ENCODE measurements around the gene ACBD4. TPM values are rescaled to one million over a fixed set of nuclear protein-coding genes. Genes with fewer than 3 reads are reported as not detected.

Gene ACBD4
- total RNA-seq, 1 donor from 2014 or later = 14.7 TPM

DNA sequence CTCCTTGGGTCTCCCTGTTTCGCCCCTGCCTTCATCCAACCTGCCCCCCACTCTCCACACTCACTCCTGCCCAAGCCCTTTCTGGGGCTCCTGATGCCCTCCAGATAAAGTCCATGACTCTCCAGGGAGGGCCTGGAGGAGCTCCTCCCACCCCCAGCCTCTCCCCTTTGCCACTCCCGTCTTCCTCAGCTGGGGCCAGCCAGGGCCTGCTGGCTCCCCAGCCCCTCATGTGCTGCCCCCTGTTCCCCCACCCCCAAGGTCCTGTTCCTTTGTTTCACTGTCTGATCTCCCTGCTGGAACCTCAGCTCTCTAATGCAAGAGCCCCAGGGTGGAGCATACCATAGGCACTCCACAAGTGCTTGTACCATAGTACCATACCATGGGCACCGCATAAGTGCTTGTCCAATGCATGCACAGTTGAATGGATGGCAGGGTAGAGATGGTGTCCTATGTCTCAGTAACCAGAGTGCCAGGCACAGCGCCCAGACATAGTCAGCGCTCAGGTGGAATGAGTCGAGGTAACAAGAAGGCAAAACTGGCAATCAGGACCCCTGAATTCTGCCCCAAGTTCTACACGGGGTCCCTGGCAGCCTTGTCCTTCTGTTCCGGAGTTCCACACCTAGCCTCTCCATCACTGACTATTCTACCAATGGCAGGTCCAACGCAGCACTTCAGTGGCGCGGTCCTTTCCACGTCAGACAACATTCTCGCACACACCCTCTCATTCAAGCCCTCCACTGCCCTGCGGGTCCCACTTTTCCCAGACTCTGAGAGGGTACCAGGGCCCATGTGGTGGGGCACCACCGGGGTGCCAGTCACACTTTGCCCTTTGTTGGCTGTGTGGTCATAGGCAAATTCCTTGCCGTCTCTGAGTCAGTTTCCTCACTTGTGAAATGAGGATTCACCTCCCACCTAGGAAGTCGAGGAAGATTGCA lies 4.5 kb upstream of the ACBD4 start:
- Mint-ChIP-seq H3K4me3 (peak overlapping the region; percentile 89), H3K36me3 (ENCODE audit: low read depth) (no peaks in the 10 kb centered on the region), H3K27me3 (peaks cover 13% of the 10 kb centered on the region), H3K9me3 (no peaks in the 10 kb centered on the region), H3K4me1 (peaks cover 4% of the 10 kb centered on the region), H3K27ac (no peak overlapping the region)
- intact Hi-C loops (cut with micrococcal nuclease) = no loop called here
- no peak for DNase-seq

DNA sequence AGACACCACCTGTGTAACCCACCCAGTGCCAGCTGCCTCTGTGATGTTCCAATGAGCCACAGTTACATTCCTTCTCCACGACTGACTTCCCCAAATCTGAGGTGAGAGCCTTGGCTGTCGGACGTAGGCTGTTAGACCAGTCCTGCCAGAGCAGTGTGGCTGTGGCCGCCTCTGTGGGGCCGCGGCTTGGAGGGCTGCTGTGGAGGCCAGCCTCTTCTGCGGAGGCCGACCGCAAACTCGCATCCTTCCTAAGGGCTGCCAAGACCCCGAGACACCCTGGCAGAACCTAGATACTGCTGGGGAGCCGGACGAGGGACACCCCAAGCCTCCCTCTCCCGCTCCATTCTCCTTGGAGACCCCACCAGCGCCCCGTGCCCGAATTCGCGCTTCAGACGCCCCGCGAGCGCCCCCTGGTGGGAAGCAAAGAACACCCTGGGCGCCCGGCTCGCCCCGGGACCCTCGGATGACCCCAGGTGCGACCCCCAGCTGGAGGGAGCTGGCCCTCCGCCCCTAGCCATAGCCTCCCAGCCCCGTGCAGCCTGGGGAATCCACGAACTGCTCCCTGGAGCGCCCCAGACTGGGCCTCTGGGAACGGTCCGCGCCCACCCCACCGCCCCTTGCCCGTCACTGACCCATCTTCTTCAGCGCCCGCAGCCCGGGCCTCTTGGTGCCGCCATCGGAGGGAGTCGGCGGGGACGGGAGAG lies 3.7 kb upstream of the ACBD4 start:
- peak; percentile 88 for DNase-seq
- Mint-ChIP-seq H3K4me1 (peaks cover 8% of the 10 kb centered on the region), H3K36me3 (ENCODE audit: low read depth) (no peaks in the 10 kb centered on the region), H3K4me3 (peak overlapping the region; percentile 89), H3K27ac (no peak overlapping the region), H3K9me3 (no peaks in the 10 kb centered on the region), H3K27me3 (peaks cover 13% of the 10 kb centered on the region)
- intact Hi-C loops (cut with micrococcal nuclease) = loop anchor here (1.0 to 2.0 kb wide), 2 partner anchors 112 to 353 kb away; no protein-coding TSS in a partner anchor

DNA sequence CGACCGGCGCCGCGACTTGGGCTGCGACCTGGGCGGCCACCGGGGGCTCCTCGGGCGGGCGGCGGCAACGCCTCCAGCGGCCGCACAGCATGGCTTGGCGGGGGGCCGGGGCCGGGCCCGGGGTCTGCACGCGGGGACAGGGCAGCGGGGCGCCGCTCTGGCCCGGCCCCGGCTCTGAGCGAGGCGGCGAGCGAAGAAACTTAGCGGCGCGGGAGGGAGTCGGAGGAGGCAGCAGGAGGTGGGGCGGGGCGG lies 3.2 kb upstream of the ACBD4 start, which contains the start of gene PLCD3:
PLCD3 (minus strand) TSS at position 196 of the 252 bp plus-strand sequence; CDS start at position 91, 105 bp downstream.
- Mint-ChIP-seq H3K27me3 (peaks cover 13% of the 10 kb centered on the region), H3K27ac (peak within 1 kb of the TSS; percentile 83), H3K36me3 (ENCODE audit: low read depth) (no peaks in the 10 kb centered on the region), H3K9me3 (no peaks in the 10 kb centered on the region), H3K4me1 (peaks cover 8% of the 10 kb centered on the region), H3K4me3 (peak within 1 kb of the TSS; percentile 89)
- no peak for DNase-seq
- intact Hi-C loops (cut with micrococcal nuclease) = loop anchor here (1.0 to 2.0 kb wide), 2 partner anchors 113 to 353 kb away; no protein-coding TSS in a partner anchor

DNA sequence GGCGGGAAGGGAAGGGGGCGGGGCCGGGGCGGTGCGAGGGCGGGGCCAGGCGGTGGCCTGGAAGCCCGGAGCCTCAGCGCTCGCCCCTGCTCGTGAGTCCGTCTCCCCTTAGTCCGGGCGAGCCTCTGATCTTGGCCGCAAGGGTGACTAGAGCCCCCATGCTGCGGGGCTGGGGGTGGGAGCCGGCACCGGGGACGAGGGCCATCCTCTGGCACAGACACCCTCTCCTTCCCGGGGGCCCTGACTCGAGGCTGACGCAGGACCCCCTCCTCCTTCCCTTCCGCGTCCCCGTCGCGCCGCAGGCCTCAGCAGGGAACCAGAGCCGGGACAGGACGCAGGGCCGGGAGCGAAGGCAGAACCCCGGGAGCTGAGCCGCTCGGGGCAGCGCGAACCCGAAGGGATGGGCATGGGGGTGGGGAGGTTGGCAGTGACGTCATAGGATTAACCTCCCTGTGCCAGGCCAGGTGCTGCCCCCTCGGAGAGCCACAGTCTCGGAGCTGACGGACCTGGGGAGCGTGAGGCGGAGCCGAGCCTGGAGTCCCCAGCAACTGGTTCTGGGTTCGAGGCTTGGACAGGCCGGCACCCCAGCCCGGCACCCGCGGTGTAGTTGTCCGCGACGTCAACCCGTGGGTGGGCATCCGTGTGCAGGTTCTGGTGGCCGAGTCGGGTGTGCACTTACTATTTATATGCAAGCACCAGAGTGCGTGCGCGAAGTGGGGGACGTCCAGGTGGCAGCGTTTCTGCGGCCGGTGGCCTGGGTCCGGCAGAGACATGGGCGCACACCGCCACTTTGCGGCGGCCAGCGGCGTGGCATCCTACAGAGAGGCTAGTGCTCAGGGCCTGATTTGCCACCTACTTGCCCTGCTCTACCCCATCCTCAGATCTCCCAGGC lies 2.7 kb upstream of the ACBD4 start:
- DNase-seq = peak; percentile 89
- H3K27ac Mint-ChIP-seq = peak overlapping the region; percentile 83
- H3K4me3 Mint-ChIP-seq = peak overlapping the region; percentile 89
- H3K27me3 Mint-ChIP-seq = peaks cover 13% of the 10 kb centered on the region
- intact Hi-C loops (cut with micrococcal nuclease) = loop anchor here (1.0 to 2.0 kb wide), 2 partner anchors 114 to 354 kb away; no protein-coding TSS in a partner anchor
- H3K9me3 Mint-ChIP-seq = no peaks in the 10 kb centered on the region
- H3K36me3 Mint-ChIP-seq (ENCODE audit: low read depth) = peaks cover 1% of the 10 kb centered on the region
- peaks cover 8% of the 10 kb centered on the region for H3K4me1 Mint-ChIP-seq

DNA sequence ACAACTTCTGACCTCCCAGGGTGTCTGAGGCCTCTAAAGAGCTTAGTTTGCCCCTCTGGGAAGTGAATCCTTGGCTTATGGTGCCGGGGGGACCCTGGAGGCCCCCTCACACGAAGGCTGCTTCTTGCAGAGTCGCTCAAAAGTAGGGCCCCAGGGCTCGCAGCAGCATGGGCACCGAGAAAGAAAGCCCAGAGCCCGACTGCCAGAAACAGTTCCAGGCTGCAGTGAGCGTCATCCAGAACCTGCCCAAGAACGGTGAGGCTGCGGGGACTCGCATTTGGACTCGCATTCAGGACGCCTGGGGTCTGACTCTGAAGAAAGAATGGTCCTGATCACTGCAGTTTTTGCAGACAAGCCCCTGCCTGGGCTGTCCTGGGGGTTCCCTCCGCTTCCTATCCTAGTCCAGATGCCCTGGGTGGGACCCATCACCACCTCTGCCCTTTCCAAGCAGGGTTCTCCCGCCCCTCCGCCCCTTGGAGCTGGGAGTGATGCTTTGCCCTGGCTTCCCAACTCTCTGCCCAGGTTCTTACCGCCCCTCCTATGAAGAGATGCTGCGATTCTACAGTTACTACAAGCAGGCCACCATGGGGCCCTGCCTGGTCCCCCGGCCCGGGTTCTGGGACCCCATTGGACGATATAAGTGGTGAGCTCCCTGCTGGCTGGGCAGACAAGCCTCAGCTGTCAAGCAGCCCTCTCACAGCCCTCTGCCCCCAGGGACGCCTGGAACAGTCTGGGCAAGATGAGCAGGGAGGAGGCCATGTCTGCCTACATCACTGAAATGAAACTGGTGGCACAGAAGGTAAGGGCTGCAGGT lies 698 bp downstream of the ACBD4 start:
- Mint-ChIP-seq H3K9me3 (no peaks in the 10 kb centered on the region), H3K27me3 (peaks cover 3% of the 10 kb centered on the region), H3K4me1 (peaks cover 9% of the 10 kb centered on the region), H3K4me3 (peak overlapping the region; percentile 88), H3K36me3 (ENCODE audit: low read depth) (peaks cover 8% of the 10 kb centered on the region), H3K27ac (peak overlapping the region; percentile 81)
- DNase-seq = no peak
- intact Hi-C loops (cut with micrococcal nuclease) = loop anchor here (1.0 to 2.0 kb wide), 5 partner anchors 12 to 75 kb away; partner anchors contain the start of genes HEXIM1, HEXIM2 and NMT1

DNA sequence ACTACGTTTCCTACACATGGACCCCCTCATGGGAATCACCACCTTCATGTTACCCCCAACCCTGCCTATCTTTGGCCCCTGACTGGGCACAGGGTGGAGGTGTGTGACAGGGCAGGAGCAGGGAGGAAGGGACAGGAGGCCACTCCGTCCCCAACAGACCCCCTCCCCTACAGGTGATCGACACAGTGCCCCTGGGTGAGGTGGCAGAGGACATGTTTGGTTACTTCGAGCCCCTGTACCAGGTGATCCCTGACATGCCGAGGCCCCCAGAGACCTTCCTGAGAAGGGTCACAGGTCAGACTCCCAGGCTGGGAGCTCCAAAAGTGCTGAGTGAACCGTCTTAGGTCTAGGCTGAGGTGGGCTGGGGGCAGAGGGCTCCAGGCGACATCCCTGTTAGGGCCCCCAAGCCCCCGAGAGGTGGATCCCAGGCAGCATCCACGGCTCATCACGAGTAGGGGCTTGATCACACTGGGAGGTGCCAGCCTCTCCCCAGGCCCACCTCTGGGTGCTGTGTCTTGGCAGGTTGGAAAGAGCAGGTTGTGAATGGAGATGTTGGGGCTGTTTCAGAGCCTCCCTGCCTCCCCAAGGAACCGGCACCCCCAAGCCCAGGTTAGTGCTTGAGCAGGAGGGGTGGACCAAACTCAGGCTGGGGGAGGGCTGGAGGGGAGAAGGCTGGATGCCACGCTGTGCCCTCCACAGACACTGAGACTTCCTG lies 1.5 kb downstream of the ACBD4 start:
- H3K4me1 Mint-ChIP-seq = peaks cover 11% of the 10 kb centered on the region
- DNase-seq = no peak
- H3K4me3 Mint-ChIP-seq = peak overlapping the region; percentile 88
- no peak overlapping the region for H3K27ac Mint-ChIP-seq
- H3K27me3 Mint-ChIP-seq = no peaks in the 10 kb centered on the region
- intact Hi-C loops (cut with micrococcal nuclease) = no loop called here
- peaks cover 8% of the 10 kb centered on the region for H3K36me3 Mint-ChIP-seq (ENCODE audit: low read depth)
- no peaks in the 10 kb centered on the region for H3K9me3 Mint-ChIP-seq

DNA sequence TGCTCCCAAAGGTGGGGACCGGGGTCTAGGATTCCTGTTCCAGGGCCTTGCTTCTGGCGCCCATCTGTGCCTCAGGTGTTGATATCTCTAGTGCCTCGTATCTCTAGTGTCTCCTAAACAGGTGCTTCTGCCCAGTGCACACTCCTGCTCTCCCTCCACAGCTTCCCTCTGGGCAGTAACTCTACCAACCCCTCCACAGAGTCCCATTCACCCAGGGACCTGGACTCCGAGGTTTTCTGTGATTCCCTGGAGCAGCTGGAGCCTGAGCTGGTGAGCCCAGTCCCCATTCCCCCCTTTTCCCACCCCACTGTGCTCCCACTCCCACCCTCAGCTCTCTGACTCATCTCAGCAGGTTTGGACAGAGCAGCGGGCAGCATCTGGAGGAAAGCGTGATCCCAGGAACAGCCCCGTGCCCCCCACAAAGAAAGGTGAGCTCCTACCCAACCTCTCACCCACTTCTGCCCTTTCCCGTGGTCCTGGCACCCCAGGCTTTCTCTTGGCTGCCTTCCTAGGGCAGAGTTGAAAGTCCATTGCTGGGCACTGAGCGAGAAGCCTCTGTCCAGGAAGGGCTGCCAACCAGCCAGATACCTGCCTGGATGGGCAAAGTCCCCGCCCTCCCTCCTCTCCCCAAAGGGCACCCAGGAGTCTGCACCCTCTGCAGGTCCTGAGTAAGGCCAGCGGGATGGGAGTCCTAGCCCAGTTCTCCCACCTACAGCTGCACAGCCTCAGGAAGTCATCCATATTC lies 2.2 kb downstream of the ACBD4 start:
- no peak for DNase-seq
- intact Hi-C loops (cut with micrococcal nuclease) = no loop called here
- Mint-ChIP-seq H3K27ac (no peak overlapping the region), H3K9me3 (no peaks in the 10 kb centered on the region), H3K4me1 (peaks cover 11% of the 10 kb centered on the region), H3K27me3 (no peaks in the 10 kb centered on the region), H3K4me3 (no peak overlapping the region), H3K36me3 (ENCODE audit: low read depth) (peaks cover 8% of the 10 kb centered on the region)

DNA sequence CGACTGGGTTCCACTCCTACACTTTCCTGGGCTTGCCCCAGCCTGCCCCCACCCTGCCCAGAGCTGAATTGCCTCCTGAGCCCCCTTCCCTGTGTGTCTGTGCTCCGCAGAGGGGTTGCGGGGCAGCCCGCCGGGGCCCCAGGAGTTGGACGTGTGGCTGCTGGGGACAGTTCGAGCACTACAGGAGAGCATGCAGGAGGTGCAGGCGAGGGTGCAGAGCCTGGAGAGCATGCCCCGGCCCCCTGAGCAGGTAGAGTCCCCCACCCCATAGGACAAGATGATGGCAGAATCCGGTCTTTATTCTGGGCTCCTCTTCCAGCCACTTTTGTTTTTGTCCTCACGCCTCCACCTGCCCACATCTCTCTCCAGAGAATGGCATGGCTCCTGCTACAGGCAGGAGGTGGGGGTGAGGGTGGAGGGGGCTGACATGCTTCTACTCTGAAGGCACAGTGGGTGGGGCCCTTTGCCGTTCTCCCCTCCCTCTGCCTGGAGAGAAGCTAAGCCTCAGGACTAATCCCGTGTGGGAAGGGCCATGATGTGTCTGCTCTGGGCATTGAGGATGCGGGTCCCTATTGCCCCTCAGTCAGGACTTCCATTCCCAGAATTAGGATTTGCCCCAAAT lies 3.5 kb downstream of the ACBD4 start:
- Mint-ChIP-seq H3K27me3 (no peaks in the 10 kb centered on the region), H3K4me1 (peaks cover 11% of the 10 kb centered on the region), H3K27ac (no peak overlapping the region), H3K36me3 (ENCODE audit: low read depth) (peaks cover 8% of the 10 kb centered on the region), H3K4me3 (no peak overlapping the region), H3K9me3 (no peaks in the 10 kb centered on the region)
- intact Hi-C loops (cut with micrococcal nuclease) = no loop called here
- no peak for DNase-seq

DNA sequence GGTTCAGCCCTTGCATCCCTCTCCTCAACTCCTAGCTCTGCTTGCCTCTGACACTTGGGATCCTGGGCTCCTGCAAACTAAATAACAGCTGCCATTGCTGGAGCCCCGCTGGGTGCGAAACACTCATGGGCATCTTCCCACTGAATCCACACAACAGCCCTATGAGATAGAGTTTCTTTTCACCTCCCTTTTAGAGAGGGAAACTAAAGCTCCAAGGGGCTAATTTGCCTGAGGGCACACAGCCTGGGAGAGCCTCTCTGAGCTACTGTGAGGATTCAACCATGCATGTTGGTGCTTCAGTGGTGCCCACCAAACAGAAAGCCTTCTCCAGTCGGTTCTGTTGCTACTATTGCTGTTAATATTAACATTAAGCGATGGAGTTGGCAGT lies 4.0 kb downstream of the ACBD4 start:
- no peaks in the 10 kb centered on the region for H3K9me3 Mint-ChIP-seq
- peaks cover 8% of the 10 kb centered on the region for H3K36me3 Mint-ChIP-seq (ENCODE audit: low read depth)
- H3K27ac Mint-ChIP-seq = no peak overlapping the region
- intact Hi-C loops (cut with micrococcal nuclease) = no loop called here
- H3K27me3 Mint-ChIP-seq = no peaks in the 10 kb centered on the region
- H3K4me3 Mint-ChIP-seq = no peak overlapping the region
- H3K4me1 Mint-ChIP-seq = peaks cover 11% of the 10 kb centered on the region
- DNase-seq = no peak

DNA sequence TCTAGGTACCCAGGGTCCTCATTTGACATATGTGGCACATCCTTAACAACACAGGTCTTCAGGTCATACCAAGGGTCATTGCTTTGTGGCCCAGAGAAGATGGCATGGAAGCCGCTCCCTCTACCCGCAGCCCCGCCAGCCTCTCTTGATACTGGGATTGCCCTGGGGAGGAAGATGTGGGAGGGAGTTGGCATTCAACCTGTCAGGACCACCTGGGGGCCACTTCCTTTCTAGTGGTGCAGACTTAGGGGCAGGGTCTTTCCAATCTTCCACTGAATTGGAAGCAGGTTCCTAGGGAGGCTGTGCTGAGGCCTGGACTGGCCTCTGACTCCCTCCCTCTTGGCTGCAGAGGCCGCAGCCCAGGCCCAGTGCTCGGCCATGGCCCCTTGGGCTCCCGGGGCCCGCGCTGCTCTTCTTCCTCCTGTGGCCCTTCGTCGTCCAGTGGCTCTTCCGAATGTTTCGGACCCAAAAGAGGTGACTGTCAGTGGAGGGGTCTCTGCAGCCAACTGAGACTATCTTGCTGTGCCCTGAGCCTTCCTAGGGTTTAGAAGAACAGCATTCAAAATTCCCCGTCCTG lies 7.7 kb downstream of the ACBD4 start:
- DNase-seq = no peak
- Mint-ChIP-seq H3K36me3 (ENCODE audit: low read depth) (peaks cover 9% of the 10 kb centered on the region), H3K4me1 (peaks cover 22% of the 10 kb centered on the region), H3K27ac (no peak overlapping the region), H3K4me3 (peak overlapping the region; percentile 57), H3K9me3 (no peaks in the 10 kb centered on the region), H3K27me3 (peaks cover under 1% of the 10 kb centered on the region)
- intact Hi-C loops (cut with micrococcal nuclease) = no loop called here

DNA sequence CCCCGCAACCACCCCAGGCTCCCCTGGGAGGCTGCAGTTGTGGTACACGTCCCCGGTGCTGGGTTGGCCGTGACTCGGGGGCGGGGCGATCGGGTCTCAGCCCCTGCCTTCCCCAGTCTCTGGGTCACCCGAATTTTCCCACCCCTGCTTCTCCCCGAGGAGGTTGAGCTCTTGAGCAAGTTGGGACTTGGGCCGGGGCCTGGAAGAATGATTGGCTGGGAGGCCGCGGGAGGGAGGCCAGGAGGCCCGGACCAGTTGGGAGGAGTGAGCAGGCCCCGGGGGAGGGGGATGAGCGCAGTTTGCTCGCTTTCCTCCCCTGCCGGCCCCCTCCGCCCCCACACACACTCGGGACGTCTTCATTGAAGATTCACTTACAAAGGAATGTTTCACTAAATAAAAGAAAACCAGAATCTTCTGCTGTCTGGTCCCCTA lies 8.3 kb downstream of the ACBD4 start:
- intact Hi-C loops (cut with micrococcal nuclease) = no loop called here
- H3K9me3 Mint-ChIP-seq = no peaks in the 10 kb centered on the region
- peaks cover 26% of the 10 kb centered on the region for H3K4me1 Mint-ChIP-seq
- peaks cover 3% of the 10 kb centered on the region for H3K27me3 Mint-ChIP-seq
- peak overlapping the region; percentile 57 for H3K4me3 Mint-ChIP-seq
- peaks cover 12% of the 10 kb centered on the region for H3K36me3 Mint-ChIP-seq (ENCODE audit: low read depth)
- peak; percentile 72 for DNase-seq
- H3K27ac Mint-ChIP-seq = no peak overlapping the region
